Measurements from ENCODE around the gene RDH11.

DNA sequence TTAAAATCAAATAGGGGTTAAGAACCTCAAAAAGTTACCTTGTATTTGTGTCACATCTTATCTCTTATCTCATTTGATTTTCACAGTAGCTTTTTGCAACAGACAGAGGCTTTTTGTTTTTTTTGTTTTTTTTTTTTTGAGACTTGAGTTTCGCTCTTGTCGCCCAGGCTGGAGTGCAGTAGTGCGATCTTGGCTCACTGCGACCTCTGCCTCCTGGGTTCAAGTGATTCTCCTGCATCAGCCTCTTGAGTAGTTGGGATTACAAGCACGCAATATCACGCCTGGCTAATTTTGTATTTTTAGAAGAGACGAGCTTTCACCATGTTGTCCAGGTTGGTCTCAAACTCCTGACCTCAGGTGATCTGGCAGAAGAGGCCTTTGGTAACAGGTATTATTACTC lies 31.8 kb upstream of the RDH11 start:
- TF ChIP-seq CTCF (conservative IDR thresholded peaks at IDR 0.05; ENCODE audit: low read length) (no peak), EZH2phosphoT487 (IDR thresholded peaks at IDR 0.05; ENCODE audit: borderline replicate concordance, low read depth, low read length) (no peak)

All from OCI-LY7 (cell line).